ENCODE data around the gene YY2. TPM values are rescaled to one million over a fixed set of nuclear protein-coding genes. Genes with fewer than 3 reads are reported as not detected.
"Not testable (repeated sequence)": the region's sequence is repeated elsewhere in the genome, so short reads cannot be mapped to it uniquely, and the experiment has no call there.

Gene YY2
- polyA plus RNA-seq, 2 of the 4 experiments (the other 2 are of a cell fraction) = 1.8 to 3.2 TPM

DNA sequence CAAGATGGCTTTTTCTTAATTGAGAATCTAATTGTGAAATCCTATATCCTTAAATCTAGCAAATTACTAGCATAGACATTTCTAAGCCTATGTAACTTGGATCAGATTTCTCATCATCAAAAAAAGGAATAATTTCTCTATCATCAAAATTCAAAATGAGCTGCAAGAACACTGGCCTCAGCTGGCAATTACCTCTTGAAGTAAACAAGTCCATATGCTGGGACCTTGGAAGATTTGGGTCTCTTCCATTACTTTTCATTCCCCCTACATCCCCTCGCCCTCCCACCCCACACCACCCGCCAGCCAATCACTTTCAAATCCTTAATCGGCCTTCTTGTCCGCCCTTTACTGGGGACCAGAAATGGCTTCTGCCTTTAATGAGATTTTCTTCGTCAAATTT lies 39.7 kb upstream of the YY2 start (continued):
- TF ChIP-seq KDM5A (IDR thresholded peaks at IDR 0.05) = no peak

- H3K4me1 ChIP-seq; H3K4me3 ChIP-seq; ATAC-seq; H3K27ac ChIP-seq; H3K4me2 ChIP-seq; H3K9me3 ChIP-seq; POLR2A ChIA-PET; CTCF ChIA-PET; FAIRE-seq; DNase-seq (ENCODE audit: low read depth in 1 of 2, low spot score in 1 of 2): not testable (repeated sequence)
- 80% methylated on average over 1 of the region's 1 CpG for WGBS (ENCODE audit: missing lambda C conversion rate)
These were observed 35.6 kb upstream of the YY2 start for GRCh38 chrX:21820170-21820569.

GRCh38 chrX:21821875-21822274 lies 33.9 kb upstream of the YY2 start:
- ATAC-seq = no peak
- FAIRE-seq = no peak

GRCh38 chrX:21831496-21831895 lies 24.3 kb upstream of the YY2 start:
- H3K27ac ChIP-seq = no peak overlapping the region
- H3K4me1 ChIP-seq = no peaks in the 10 kb centered on the region
- CTCF ChIA-PET = no interaction called here
- no peaks in the 10 kb centered on the region for H3K9me3 ChIP-seq
- no peak overlapping the region for H3K4me3 ChIP-seq
- DNase-seq (ENCODE audit: low read depth in 1 of 2, low spot score in 1 of 2) (no peak), ATAC-seq (no peak), FAIRE-seq (no peak)
- TF ChIP-seq, protein P1, sequence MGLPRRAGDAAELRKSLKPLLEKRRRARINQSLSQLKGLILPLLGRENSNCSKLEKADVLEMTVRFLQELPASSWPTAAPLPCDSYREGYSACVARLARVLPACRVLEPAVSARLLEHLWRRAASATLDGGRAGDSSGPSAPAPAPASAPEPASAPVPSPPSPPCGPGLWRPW (IDR thresholded peaks at IDR 0.05) = no peak
- TF ChIP-seq RAD21 (conservative IDR thresholded peaks at IDR 0.05 in 1 of 2, IDR thresholded peaks at IDR 0.05 in 1 of 2) = no peak
- TF ChIP-seq ESRRA (IDR thresholded peaks at IDR 0.05; ENCODE audit: borderline replicate concordance, low read length) = no peak
- TF ChIP-seq HEYL (CRISPR knock-in tag; IDR thresholded peaks at IDR 0.05) = no peak
- TF ChIP-seq USF2 (IDR thresholded peaks at IDR 0.05) = no peak
- TF ChIP-seq KDM5A (IDR thresholded peaks at IDR 0.05) = no peak
- TF ChIP-seq HOXB13 (CRISPR knock-in tag; IDR thresholded peaks at IDR 0.05; ENCODE audit: low read depth) = no peak
- TF ChIP-seq POLR2A (IDR thresholded peaks at IDR 0.05; ENCODE audit: low read length) = no peak
- no peak for TF ChIP-seq NR3C1 (IDR thresholded peaks at IDR 0.05)
- TF ChIP-seq PHF8 (IDR thresholded peaks at IDR 0.05; ENCODE audit: borderline replicate concordance, low read depth) = no peak
- TF ChIP-seq EP300 (IDR thresholded peaks at IDR 0.05) = no peak
- TF ChIP-seq EHMT2 (IDR thresholded peaks at IDR 0.05; ENCODE audit: low read depth) = no peak
- TF ChIP-seq FOSL2 (IDR thresholded peaks at IDR 0.05) = no peak
- no peak for TF ChIP-seq FOSL2 (CRISPR knock-in tag; IDR thresholded peaks at IDR 0.05)
- no peak for TF ChIP-seq CHD4 (IDR thresholded peaks at IDR 0.05; ENCODE audit: borderline replicate concordance)
- no peak for TF ChIP-seq TFCP2L1 (CRISPR knock-in tag; IDR thresholded peaks at IDR 0.05)
- POLR2A ChIA-PET = no interaction called here
- H3K4me2 ChIP-seq = no peak overlapping the region
- WGBS (ENCODE audit: missing lambda C conversion rate) = 34% methylated on average over 2 of the region's 2 CpGs

More at GRCh38 chrX:21821875-21822274, 33.9 kb upstream of the YY2 start:
- Histone ChIP-seq H3K4me2 (no peak overlapping the region), H3K9me3 (no peaks in the 10 kb centered on the region), H3K4me1 (no peaks in the 10 kb centered on the region), H3K27ac (no peak overlapping the region), H3K4me3 (no peak overlapping the region)
- ChIA-PET CTCF (interaction anchor here (1.1 to 1.4 kb wide), 2 partner anchors 12 to 163 kb away, joined by 3 read pairs; no protein-coding TSS in a partner anchor), POLR2A (no interaction called here)
- 90% methylated on average over 3 of the region's 3 CpGs for WGBS (ENCODE audit: missing lambda C conversion rate)
- no peak for DNase-seq (ENCODE audit: low read depth in 1 of 2, low spot score in 1 of 2)
- no peak for TF ChIP-seq SMC3 (IDR thresholded peaks at IDR 0.05)
- TF ChIP-seq USF2 (IDR thresholded peaks at IDR 0.05) = no peak
- TF ChIP-seq FOXS1 (CRISPR knock-in tag; IDR thresholded peaks at IDR 0.05) = no peak
- TF ChIP-seq RAD21 (conservative IDR thresholded peaks at IDR 0.05 in 1 of 2, IDR thresholded peaks at IDR 0.05 in 1 of 2) = no peak
- TF ChIP-seq FOSB (CRISPR knock-in tag; IDR thresholded peaks at IDR 0.05) = no peak
- no peak for TF ChIP-seq SREBF2 (IDR thresholded peaks at IDR 0.05)
